Activated CD8-positive, alpha-beta T cell treated with anti-CD3 and anti-CD28 coated beads for 36 hours (primary cell): ENCODE data around the gene KIN. TPM values are rescaled to one million over a fixed set of nuclear protein-coding genes. Genes with fewer than 3 reads are reported as not detected.
"Not testable (repeated sequence)": the region's sequence is repeated elsewhere in the genome, so short reads cannot be mapped to it uniquely, and the experiment has no call there.

Experiments
- ATAC-seq: fragments of 200-7000 bp; cut with Tn5 transposase; one replicate; pipeline ENCODE4 v1.10.0; 2021; ENCODE audit warnings: mild to moderate bottlenecking, moderate library complexity
- CTCF ChIA-PET: fragments of 350-600 bp; sonication (Branson Sonifier 250); formaldehyde crosslinking; loops from one replicate; lab custom pipeline; 2021; ENCODE audit warnings: antibody characterized with exemption; lab: Charles Lee
- POLR2A ChIA-PET: fragments of 350-600 bp; sonication (Branson Sonifier 250); formaldehyde crosslinking; loops from one replicate; lab custom pipeline; 2021; ENCODE audit warnings: antibody characterized with exemption; lab: Charles Lee
- DNase-seq: peaks from one replicate; pipeline ENCODE4 v3.0.0-alpha.2; 2020
- H3K27ac Mint-ChIP-seq: one replicate; pipeline ENCODE4 v1.8.0; 2021; ENCODE audit warnings: mild to moderate bottlenecking, mixed read lengths
- H3K27me3 Mint-ChIP-seq: one replicate; pipeline ENCODE4 v1.8.0; 2021; ENCODE audit warnings: mixed read lengths
- H3K36me3 Mint-ChIP-seq: one replicate; pipeline ENCODE4 v1.8.0; 2021; ENCODE audit warnings: low read depth, mixed read lengths
- H3K4me1 Mint-ChIP-seq: one replicate; pipeline ENCODE4 v1.8.0; 2021; ENCODE audit warnings: low read depth, mixed read lengths
- H3K4me3 Mint-ChIP-seq: one replicate; pipeline ENCODE4 v1.8.0; 2021; ENCODE audit warnings: mild to moderate bottlenecking, moderate library complexity, mixed read lengths
- H3K9me3 Mint-ChIP-seq: one replicate; pipeline ENCODE4 v1.8.0; 2021; ENCODE audit warnings: mixed read lengths
- CTCF ChIP-seq: fragments of 200-600 bp; IDR thresholded peaks from one replicate; pipeline ENCODE4 v1.8.0; 2022; ENCODE audit warnings: antibody characterized with exemption, mild to moderate bottlenecking
- intact Hi-C: fragments of 100-400 bp; cut with micrococcal nuclease; formaldehyde crosslinking; loops from one replicate; pipeline ENCODE4 v1.10.0; 2022
- total RNA-seq, 2 experiments: library from RNA; stranded (reverse); gene quantifications; one replicate each; pipeline ENCODE4 v1.2.3, GENCODE V29; 2021

Gene KIN
- total RNA-seq, 2 experiments from 2014 or later = 10.7 to 12.6 TPM

DNA sequence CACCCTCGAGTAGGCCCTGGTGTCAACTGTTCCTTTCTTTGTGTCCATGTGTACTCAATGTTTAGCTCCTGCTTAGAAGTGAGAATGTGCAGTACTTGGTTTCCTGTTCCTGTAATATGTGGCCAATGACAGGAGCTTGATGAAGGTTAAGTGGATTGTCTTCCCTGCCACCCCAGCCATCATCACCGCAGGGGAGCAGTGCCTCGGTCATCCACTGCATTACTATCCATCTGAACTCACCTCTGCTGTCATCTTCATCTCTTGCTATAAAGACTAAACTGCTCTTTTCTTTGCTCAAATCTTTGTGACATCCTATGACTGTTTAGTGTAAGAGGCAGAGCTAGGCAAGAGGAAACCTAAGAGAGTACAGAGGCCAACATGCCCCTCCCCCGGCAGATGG lies 69.1 kb downstream of the KIN start:
- ChIA-PET POLR2A (interaction anchor here (1.0 kb wide), 1 partner anchor 10 kb away, joined by 3 read pairs; no protein-coding TSS in a partner anchor), CTCF (no interaction called here)
- Mint-ChIP-seq H3K36me3 (no peaks in the 10 kb centered on the region), H3K4me1 (no peaks in the 10 kb centered on the region), H3K27ac (no peak overlapping the region), H3K27me3 (peaks cover 8% of the 10 kb centered on the region), H3K9me3 (no peaks in the 10 kb centered on the region), H3K4me3 (no peak overlapping the region)
- DNase-seq (no peak), ATAC-seq (no peak)
- intact Hi-C loops = no loop called here
- no peak for TF ChIP-seq CTCF

DNA sequence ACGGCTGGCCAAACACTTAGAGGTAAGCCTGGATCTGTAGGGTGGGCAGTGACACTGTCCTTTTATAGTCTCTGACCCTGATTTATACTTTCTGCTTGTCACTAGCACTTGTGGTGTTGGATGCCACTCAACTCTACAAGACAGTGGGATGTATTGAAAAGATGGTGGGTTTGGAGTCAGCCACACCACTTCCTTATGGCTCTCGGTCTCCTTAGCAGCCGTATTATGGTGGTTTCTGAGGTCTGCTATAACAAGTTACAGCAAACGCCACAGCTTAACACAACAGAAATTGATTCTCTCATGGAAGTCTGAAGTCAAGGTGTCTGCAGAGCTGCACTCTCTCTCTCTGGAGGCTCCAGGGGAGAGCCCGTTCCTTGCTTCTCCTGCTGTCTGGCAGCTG lies 70.0 kb downstream of the KIN start:
- H3K27ac Mint-ChIP-seq = no peak overlapping the region
- intact Hi-C loops = no loop called here
- H3K4me1 Mint-ChIP-seq = no peaks in the 10 kb centered on the region
- H3K36me3 Mint-ChIP-seq = no peaks in the 10 kb centered on the region
- ATAC-seq = no peak
- H3K9me3 Mint-ChIP-seq = no peaks in the 10 kb centered on the region
- TF ChIP-seq CTCF = no peak
- peaks cover 6% of the 10 kb centered on the region for H3K27me3 Mint-ChIP-seq
- DNase-seq = peak; percentile 5
- ChIA-PET POLR2A (interaction anchor here (0.6 kb wide), 1 partner anchor 224 kb away, joined by 3 read pairs; no protein-coding TSS in a partner anchor), CTCF (no interaction called here)
- H3K4me3 Mint-ChIP-seq = no peak overlapping the region

DNA sequence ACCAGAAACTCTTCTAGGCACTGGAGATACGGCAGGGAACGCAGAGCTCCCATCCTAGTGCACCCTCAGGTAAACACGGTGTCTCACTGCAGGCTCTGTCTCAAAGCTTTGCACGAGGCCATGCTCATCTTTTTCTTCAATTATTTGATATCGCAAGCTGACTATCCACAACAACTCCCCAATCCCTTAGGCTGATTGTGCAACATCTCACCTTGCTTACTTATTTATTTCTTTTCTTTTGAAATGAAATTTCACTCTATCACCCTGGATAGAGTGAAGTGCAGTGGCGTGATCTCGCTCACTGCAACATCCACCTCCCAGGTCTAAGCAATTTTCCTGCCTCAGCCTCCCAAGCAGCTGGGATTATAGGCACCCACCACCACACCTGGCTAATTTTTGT lies 72.3 kb downstream of the KIN start:
- no peak for TF ChIP-seq CTCF
- Mint-ChIP-seq H3K4me3 (no peak overlapping the region), H3K4me1 (no peaks in the 10 kb centered on the region), H3K36me3 (no peaks in the 10 kb centered on the region), H3K27ac (no peak overlapping the region), H3K27me3 (peaks cover 9% of the 10 kb centered on the region), H3K9me3 (no peaks in the 10 kb centered on the region)
- CTCF ChIA-PET = no interaction called here
- POLR2A ChIA-PET = no interaction called here
- no peak for DNase-seq
- ATAC-seq = no peak
- intact Hi-C loops = no loop called here

DNA sequence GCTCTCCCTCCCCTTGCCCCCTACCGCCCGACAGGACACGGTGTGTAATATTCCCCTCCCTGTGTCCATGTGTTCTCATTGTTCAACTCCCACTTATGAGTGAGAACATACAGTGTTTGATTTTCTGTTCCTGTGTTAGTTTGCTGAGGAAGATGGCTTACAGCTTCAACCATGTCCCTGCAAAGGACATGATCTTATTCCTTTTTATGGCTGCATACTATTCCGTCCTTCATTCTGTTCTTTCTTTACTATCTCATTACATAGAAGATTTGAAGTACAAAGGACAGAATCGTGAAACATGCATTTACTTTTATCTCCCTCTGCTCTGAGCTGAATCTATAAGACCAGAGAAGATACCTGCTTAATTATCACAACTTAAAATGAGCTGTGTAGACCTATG lies 76.7 kb downstream of the KIN start:
- H3K9me3 Mint-ChIP-seq, POLR2A ChIA-PET, intact Hi-C loops, H3K36me3 Mint-ChIP-seq, H3K4me3 Mint-ChIP-seq, CTCF ChIA-PET, DNase-seq, H3K4me1 Mint-ChIP-seq, ATAC-seq, H3K27ac Mint-ChIP-seq, H3K27me3 Mint-ChIP-seq: not testable (repeated sequence)

DNA sequence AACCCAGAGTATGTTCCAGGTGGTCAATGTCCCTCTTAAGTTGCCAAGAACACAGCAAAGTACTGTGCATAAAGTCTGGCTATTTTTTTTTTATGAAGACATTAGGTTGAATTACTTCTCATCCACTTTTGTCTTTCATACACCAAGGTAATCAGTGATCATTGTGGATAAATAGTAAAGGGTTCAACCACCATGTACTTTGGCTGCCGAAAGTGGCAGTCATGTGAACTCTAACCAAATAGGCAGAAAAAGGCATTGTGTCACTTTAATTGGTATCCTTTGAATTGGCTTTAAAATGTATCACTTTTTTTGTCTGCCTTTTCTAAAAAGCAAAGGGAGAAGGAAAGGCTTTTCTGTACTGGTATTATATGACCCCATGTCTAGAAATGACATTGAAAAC lies 77.3 kb downstream of the KIN start:
- intact Hi-C loops = no loop called here
- DNase-seq (no peak), ATAC-seq (no peak)
- CTCF ChIA-PET = no interaction called here
- H3K27ac Mint-ChIP-seq = no peak overlapping the region
- POLR2A ChIA-PET = no interaction called here
- no peaks in the 10 kb centered on the region for H3K9me3 Mint-ChIP-seq
- H3K36me3 Mint-ChIP-seq = no peaks in the 10 kb centered on the region
- peaks cover 8% of the 10 kb centered on the region for H3K27me3 Mint-ChIP-seq
- no peaks in the 10 kb centered on the region for H3K4me1 Mint-ChIP-seq
- no peak overlapping the region for H3K4me3 Mint-ChIP-seq
- no peak for TF ChIP-seq CTCF
